GM12878 (cell line): ENCODE results near the gene CELF2. TPM values are rescaled to one million over a fixed set of nuclear protein-coding genes. Genes with fewer than 3 reads are reported as not detected.

ENCODE experiments used
- ATAC-seq: fragments of 200-7000 bp; cut with Tn5 transposase; 3 replicates; pipeline ENCODE4 v1.9.1; 2020; ENCODE audit warnings: mild to moderate bottlenecking, moderate library complexity
- BruUV-seq: library from RNA; stranded (reverse); fragments of 400-500 nt; replicated peaks from 2 replicates; lab custom pipeline; 2021; lab: Mats Ljungman, UMichigan
- CTCF ChIA-PET: fragments of 300-600 bp; sonication (Branson Sonifier 250); formaldehyde crosslinking; extraction: SDS; loops from one replicate; lab custom pipeline; 2021; ENCODE audit warnings: inconsistent platforms; lab: Yijun Ruan, JAX
- POLR2A ChIA-PET: fragments of 350-600 bp; formaldehyde crosslinking; extraction: SDS; loops from one replicate; lab custom pipeline; 2021; ENCODE audit warnings: inconsistent platforms; lab: Charles Lee
- RAD21 ChIA-PET: fragments of 300-600 bp; sonication (Branson Sonifier 250); formaldehyde crosslinking; loops from one replicate; lab custom pipeline; 2023; ENCODE audit warnings: antibody characterized with exemption; ENCODE audit not compliant: unreplicated experiment; lab: Charles Lee
- SMC1A ChIA-PET: fragments of 300-600 bp; sonication (Branson Sonifier 250); formaldehyde crosslinking; loops from one replicate; lab custom pipeline; 2023; ENCODE audit not compliant: unreplicated experiment, uncharacterized antibody; lab: Charles Lee
- DNase-seq: peaks from one replicate; pipeline ENCODE4 v3.0.0-alpha.2; 2011; ENCODE audit warnings: low read depth, low spot score
- FAIRE-seq: peaks from 3 replicates; lab custom pipeline; 2011; peaks lifted over from hg19 to GRCh38; lab: Jason Lieb, UNC
- H2AFZ ChIP-seq: 2 replicates; pipeline ENCODE4 v1.6.0; 2011; ENCODE audit warnings: low read depth, low read length, control low read depth; ENCODE audit not compliant: control insufficient read depth
- H3K27ac ChIP-seq: 2 replicates; pipeline ENCODE4 v1.5.1; 2011; ENCODE audit warnings: control low read depth; ENCODE audit not compliant: control insufficient read depth, insufficient read depth
- H3K27me3 ChIP-seq, 2 experiments: replicated peaks in 1 of 2; 2 replicates each; pipeline versions ENCODE4 v1.6.0 to v1.6.1; 2011; ENCODE audit warnings: low read length in 1 of 2; ENCODE audit not compliant: control insufficient read depth in 2 of 2, insufficient read depth in 2 of 2
- H3K36me3 ChIP-seq, 2 experiments: 2 replicates each; pipeline ENCODE4 v1.5.1; 2011; ENCODE audit warnings: low read length in 1 of 2; ENCODE audit not compliant: control insufficient read depth in 2 of 2, insufficient read depth in 2 of 2
- H3K4me1 ChIP-seq: 2 replicates; pipeline ENCODE4 v1.6.1; 2011; ENCODE audit warnings: mild to moderate bottlenecking, low read length, moderate library complexity, mixed read lengths; ENCODE audit not compliant: control insufficient read depth, insufficient read depth
- H3K4me2 ChIP-seq: 2 replicates; pipeline ENCODE4 v1.6.0; 2011; ENCODE audit warnings: control low read depth; ENCODE audit not compliant: control insufficient read depth, insufficient read depth
- H3K4me3 ChIP-seq: fragments of 200-600 bp; sonication (generic); 2 replicates; pipeline ENCODE4 v1.5.1; 2016
- H3K79me2 ChIP-seq: 2 replicates; pipeline ENCODE4 v1.6.0; 2011; ENCODE audit warnings: low read length; ENCODE audit not compliant: control insufficient read depth, insufficient read depth
- H3K9ac ChIP-seq: 2 replicates; pipeline ENCODE4 v1.8.0; 2011; ENCODE audit warnings: low read length, control low read depth, mixed read lengths; ENCODE audit not compliant: control insufficient read depth, insufficient read depth
- H3K9me3 ChIP-seq: replicated peaks from 3 replicates; pipeline ENCODE4 v1.5.1; 2011; ENCODE audit warnings: mild to moderate bottlenecking, low read length; ENCODE audit not compliant: control insufficient read depth, insufficient read depth
- H4K20me1 ChIP-seq: 2 replicates; pipeline ENCODE4 v1.6.0; 2011; ENCODE audit not compliant: control insufficient read depth, insufficient read depth
- ATF3 ChIP-seq: IDR thresholded peaks from 2 replicates; pipeline ENCODE4 v1.6.1; 2011; ENCODE audit warnings: low read depth, mild to moderate bottlenecking, low read length, moderate library complexity, borderline replicate concordance; ENCODE audit errors: extremely low read depth
- CTCF ChIP-seq, 3 experiments: IDR thresholded peaks in 2 of 3; conservative IDR thresholded peaks in 1 of 3; 2 replicates each; pipeline ENCODE4 v1.5.1; 2011; ENCODE audit warnings: low read depth in 3 of 3, low read length in 3 of 3, mild to moderate bottlenecking in 3 of 3, control low read depth in 2 of 3, moderate library complexity in 2 of 3, inconsistent platforms in 1 of 3, mixed read lengths in 1 of 3; ENCODE audit not compliant: control insufficient read depth in 2 of 3, insufficient read depth in 1 of 3; ENCODE audit errors: extremely low read depth in 1 of 3
- HSF1 ChIP-seq: fragments of 150-350 bp; IDR thresholded peaks from 2 replicates; pipeline ENCODE4 v1.6.1; 2014; ENCODE audit warnings: mild to moderate bottlenecking, low read depth, low read length
- IKZF1 ChIP-seq: fragments of 450-650 bp; conservative IDR thresholded peaks from 2 replicates; pipeline ENCODE4 v1.6.1; 2017; ENCODE audit warnings: antibody characterized with exemption, mild to moderate bottlenecking
- MYC ChIP-seq: IDR thresholded peaks from 2 replicates; pipeline ENCODE4 v1.6.1; 2011; ENCODE audit warnings: mild to moderate bottlenecking, low read length, moderate library complexity, inconsistent platforms; ENCODE audit not compliant: insufficient read depth, insufficient replicate concordance, insufficient read length, severe bottlenecking
- SMC3 ChIP-seq: IDR thresholded peaks from 2 replicates; pipeline ENCODE4 v1.6.1; 2011; ENCODE audit warnings: low read length, improper control_type of control experiment, borderline replicate concordance
- STAT3 ChIP-seq: IDR thresholded peaks from 2 replicates; pipeline ENCODE4 v1.6.1; 2011; ENCODE audit warnings: low read depth, low read length, improper control_type of control experiment
- TARDBP ChIP-seq: IDR thresholded peaks from 2 replicates; pipeline ENCODE4 v1.6.1; 2016; ENCODE audit warnings: borderline replicate concordance
- ZBTB33 ChIP-seq: fragments of 450-650 bp; IDR thresholded peaks from 2 replicates; pipeline ENCODE4 v1.6.1; 2017; ENCODE audit warnings: mild to moderate bottlenecking
- WGBS: methylation state at CpG from one replicate; pipeline ENCODE4 v1.1.6; 2016; ENCODE audit warnings: low lambda C conversion rate; ENCODE audit not compliant: insufficient replicate concordance, insufficient coverage; ENCODE audit errors: missing lambda C conversion rate; 5-methylcytosine and 5-hydroxymethylcytosine counted together
- in situ Hi-C: fragments of 300-500 bp; cut with MboI; formaldehyde crosslinking; loops from 9 replicates; pipeline ENCODE4 v1.14.3; 2018; ENCODE audit warnings: mixed read lengths
- intact Hi-C: fragments of 100-400 bp; cut with micrococcal nuclease; formaldehyde crosslinking; loops from one replicate; pipeline ENCODE4 v1.14.2; 2022; ENCODE audit not compliant: unreplicated experiment
- polyA plus RNA-seq, 11 experiments: library from polyadenylated mRNA; depleted of rRNA in 4 of 11; unstranded in 6 of 11; stranded (reverse) in 5 of 11; fragments of >200 nt; fragmentation: Nextera tagmentation in 4 of 11; fragmentation: Illumina TruSeq in 1 of 11; extraction: Ambion mirVana in 4 of 11; extraction: Trizol in 1 of 11; gene quantifications; 1 replicate in 1 of 11; 2 replicates in 10 of 11; pipeline versions ENCODE4 v1.2.1 to v1.2.3, GENCODE V29; 2011 to 2016; ENCODE audit warnings: inconsistent platforms in 2 of 11, missing spikeins in 2 of 11, low read depth in 1 of 11
- total RNA-seq, 4 experiments: library from RNA; depleted of rRNA in 3 of 4; stranded (reverse); fragments of >200 nt in 3 of 4; fragmentation: Illumina TruSeq in 1 of 4; extraction: Trizol in 1 of 4; gene quantifications; 2 replicates each; pipeline versions ENCODE4 v1.2.1 to v1.2.3, GENCODE V29; 2013 to 2021

Gene CELF2
- total and polyA plus RNA-seq, 10 of the 15 experiments (the other 5 are each of a cell fraction or from before 2014, with no cell fraction given), result 20.8 to 129 (median 86.3) TPM

GRCh38 chr10:11049806-11050205 is 32.1 kb downstream of the CELF2 start (continued):
- no peak for TF ChIP-seq IKZF1
- no peak for TF ChIP-seq HSF1
- no peak for TF ChIP-seq TARDBP
- no peak for TF ChIP-seq STAT3
- no peak for TF ChIP-seq ZBTB33
- TF ChIP-seq, all 136 proteins: peak for 0

GRCh38 chr10:11050301-11051287 is 32.9 kb downstream of the CELF2 start:
- H3K4me1 ChIP-seq, result no peaks in the 10 kb centered on the region
- H3K79me2 ChIP-seq, result no peaks in the 10 kb centered on the region
- no peak for DNase-seq
- H3K36me3 ChIP-seq, result no peaks in the 10 kb centered on the region
- ChIA-PET POLR2A (no interaction called here), RAD21 (no interaction called here), SMC1A (no interaction called here), CTCF (no interaction called here)
- intact Hi-C loops (no loop called here), in situ Hi-C loops (no loop called here)
- WGBS, result 30% methylated on average over 10 of the region's 10 CpGs
- H3K9ac ChIP-seq, result no peak overlapping the region
- BruUV-seq, result no TSS peak
- no peak for FAIRE-seq
- H3K4me2 ChIP-seq, result no peak overlapping the region
- H3K9me3 ChIP-seq, result no peaks in the 10 kb centered on the region
- no peak overlapping the region for H3K27ac ChIP-seq
- no peaks in the 10 kb centered on the region for H4K20me1 ChIP-seq
- ATAC-seq, result no peak
- no peak overlapping the region for H2AFZ ChIP-seq
- TF ChIP-seq MYC (no peak), ATF3 (no peak), SMC3 (no peak), CTCF (IDR thresholded peaks at IDR 0.05 in 2 of 3, conservative IDR thresholded peaks at IDR 0.05 in 1 of 3; ENCODE audit: control insufficient read depth in 2 of 3, extremely low read depth in 1 of 3, insufficient read depth in 1 of 3, low read depth in 3 of 3, low read length in 3 of 3) (no peak)
- H3K4me3 ChIP-seq, result no peak overlapping the region
- no peaks in the 10 kb centered on the region for H3K27me3 ChIP-seq
